H9 (cell line): Measurements from ENCODE around the gene FAM177B. TPM values are rescaled to one million over a fixed set of nuclear protein-coding genes. Genes with fewer than 3 reads are reported as not detected.

Experiments
- DNase-seq: peaks from one replicate; pipeline ENCODE4 v3.0.0-alpha.2; 2017
- H2AFZ ChIP-seq: one replicate; pipeline ENCODE4 v1.6.1; 2013; ENCODE audit warnings: mild to moderate bottlenecking, low read length, control low read depth, moderate library complexity
- H2AK5ac ChIP-seq: 2 replicates; pipeline ENCODE4 v1.6.1; 2013; ENCODE audit warnings: low read length, control low read depth, mixed read lengths; ENCODE audit not compliant: insufficient read length
- H2BK120ac ChIP-seq: one replicate; pipeline ENCODE4 v1.6.1; 2013; ENCODE audit warnings: low read depth, mild to moderate bottlenecking, low read length, control low read depth, inconsistent platforms; ENCODE audit not compliant: poor library complexity, severe bottlenecking
- H2BK12ac ChIP-seq: 2 replicates; pipeline ENCODE4 v1.6.1; 2013; ENCODE audit warnings: low read length, control low read depth, mixed read lengths, low read depth; ENCODE audit not compliant: insufficient read length
- H2BK15ac ChIP-seq: 2 replicates; pipeline ENCODE4 v1.6.1; 2013; ENCODE audit warnings: low read depth, low read length, control low read depth
- H2BK20ac ChIP-seq: one replicate; pipeline ENCODE4 v1.6.1; 2013; ENCODE audit warnings: low read depth, mild to moderate bottlenecking, low read length, control low read depth, inconsistent platforms; ENCODE audit not compliant: poor library complexity, severe bottlenecking
- H2BK5ac ChIP-seq: 2 replicates; pipeline ENCODE4 v1.6.1; 2013; ENCODE audit warnings: low read length, control low read depth, mixed read lengths; ENCODE audit not compliant: insufficient read length
- H3K14ac ChIP-seq: 2 replicates; pipeline ENCODE4 v1.6.1; 2013; ENCODE audit warnings: low read length, control low read depth; ENCODE audit not compliant: insufficient read depth
- H3K18ac ChIP-seq: 2 replicates; pipeline ENCODE4 v1.6.1; 2013; ENCODE audit warnings: low read depth, mild to moderate bottlenecking, mixed read lengths, low read length, control low read depth; ENCODE audit not compliant: insufficient read length
- H3K23ac ChIP-seq: 2 replicates; pipeline ENCODE4 v1.6.1; 2013; ENCODE audit warnings: low read length, control low read depth, mixed read lengths, low read depth; ENCODE audit not compliant: insufficient read length
- H3K23me2 ChIP-seq: 2 replicates; pipeline ENCODE4 v1.6.1; 2013; ENCODE audit warnings: low read depth, mild to moderate bottlenecking, mixed read lengths, low read length, control low read depth; ENCODE audit not compliant: insufficient read length, poor library complexity, severe bottlenecking
- H3K27ac ChIP-seq: 2 replicates; pipeline ENCODE4 v1.5.1; 2013; ENCODE audit warnings: low read length, control low read depth, mixed read lengths, low read depth; ENCODE audit not compliant: insufficient read length
- H3K27me3 ChIP-seq: 2 replicates; pipeline ENCODE4 v1.6.1; 2013; ENCODE audit warnings: low read length, control low read depth, inconsistent platforms; ENCODE audit not compliant: insufficient read depth
- H3K4ac ChIP-seq: 2 replicates; pipeline ENCODE4 v1.6.1; 2013; ENCODE audit warnings: low read depth, mild to moderate bottlenecking, control low read depth, inconsistent platforms, low read length, moderate library complexity
- H3K4me1 ChIP-seq: 2 replicates; pipeline ENCODE4 v1.6.1; 2013; ENCODE audit warnings: low read length, control low read depth, inconsistent platforms; ENCODE audit not compliant: insufficient read depth
- H3K4me2 ChIP-seq: 2 replicates; pipeline ENCODE4 v1.6.1; 2013; ENCODE audit warnings: low read length, control low read depth, mixed read lengths; ENCODE audit not compliant: insufficient read length, insufficient read depth
- H3K56ac ChIP-seq: 2 replicates; pipeline ENCODE4 v1.6.1; 2013; ENCODE audit warnings: low read depth, mild to moderate bottlenecking, mixed read lengths, low read length, control low read depth; ENCODE audit not compliant: insufficient read length
- H3K79me1 ChIP-seq: 2 replicates; pipeline ENCODE4 v1.6.1; 2013; ENCODE audit warnings: low read depth, mild to moderate bottlenecking, moderate library complexity, low read length, control low read depth, inconsistent platforms; ENCODE audit not compliant: insufficient read depth, poor library complexity, severe bottlenecking
- H3K79me2 ChIP-seq: 2 replicates; pipeline ENCODE4 v1.6.1; 2013; ENCODE audit warnings: low read length, control low read depth, inconsistent platforms; ENCODE audit not compliant: insufficient read depth
- H3K9ac ChIP-seq: 2 replicates; pipeline ENCODE4 v1.6.1; 2013; ENCODE audit warnings: low read length, control low read depth, mixed read lengths; ENCODE audit not compliant: insufficient read length; ENCODE audit errors: extremely low read depth
- H3K9me3 ChIP-seq: one replicate; pipeline ENCODE4 v1.6.1; 2013; ENCODE audit warnings: low read depth, low read length, inconsistent platforms; ENCODE audit not compliant: control insufficient read depth
- H3T11ph ChIP-seq: one replicate; pipeline ENCODE4 v1.6.1; 2013; ENCODE audit warnings: mild to moderate bottlenecking, low read length, control low read depth, inconsistent platforms
- H4K20me1 ChIP-seq: one replicate; pipeline ENCODE4 v1.6.1; 2013; ENCODE audit not compliant: control insufficient read depth, insufficient read length, insufficient read depth
- H4K5ac ChIP-seq: 2 replicates; pipeline ENCODE4 v1.6.1; 2013; ENCODE audit warnings: low read depth, mild to moderate bottlenecking, mixed read lengths, low read length, control low read depth; ENCODE audit not compliant: insufficient read length
- H4K8ac ChIP-seq: replicated peaks from 2 replicates; pipeline ENCODE4 v1.6.1; 2013; ENCODE audit warnings: low read length, control low read depth, mixed read lengths, low read depth; ENCODE audit not compliant: insufficient read length
- H4K91ac ChIP-seq: 2 replicates; pipeline ENCODE4 v1.6.1; 2013; ENCODE audit warnings: low read depth, mild to moderate bottlenecking, moderate library complexity, mixed read lengths, low read length, control low read depth; ENCODE audit not compliant: insufficient read length
- H3K27ac Mint-ChIP-seq, 3 experiments: 2 replicates in 2 of 3; 3 replicates in 1 of 3; pipeline ENCODE4 v1.8.0; 2020 to 2021; ENCODE audit warnings: mixed read lengths in 3 of 3, mild to moderate bottlenecking in 1 of 3, moderate library complexity in 1 of 3
- H3K27me3 Mint-ChIP-seq: 2 replicates; pipeline ENCODE4 v1.8.0; 2021; ENCODE audit warnings: low read depth, mild to moderate bottlenecking, moderate library complexity, mixed read lengths
- H3K36me3 Mint-ChIP-seq, 3 experiments: 2 replicates in 2 of 3; 3 replicates in 1 of 3; pipeline ENCODE4 v1.8.0; 2020 to 2021; ENCODE audit warnings: low read depth in 3 of 3, mixed read lengths in 3 of 3; ENCODE audit not compliant: insufficient read depth in 1 of 3
- H3K4me1 Mint-ChIP-seq, 2 experiments: 2 replicates each; pipeline ENCODE4 v1.8.0; 2020; ENCODE audit warnings: mixed read lengths in 2 of 2
- H3K4me3 Mint-ChIP-seq, 2 experiments: 2 replicates in 1 of 2; 3 replicates in 1 of 2; pipeline ENCODE4 v1.8.0; 2020 to 2021; ENCODE audit warnings: mild to moderate bottlenecking in 2 of 2, mixed read lengths in 2 of 2, moderate library complexity in 1 of 2
- H3K9me3 Mint-ChIP-seq, 2 experiments: 2 replicates in 1 of 2; 3 replicates in 1 of 2; pipeline ENCODE4 v1.8.0; 2020; ENCODE audit warnings: mild to moderate bottlenecking in 2 of 2, mixed read lengths in 2 of 2, moderate library complexity in 1 of 2
- CTCF ChIP-seq: fragments of 200-600 bp; sonication (generic); conservative IDR thresholded peaks from 3 replicates; pipeline ENCODE4 v1.8.0; 2021; ENCODE audit warnings: antibody characterized with exemption, mild to moderate bottlenecking
- WGBS: extraction: QIAGEN DNeasy Blood & Tissue Kit; methylation state at CpG from one replicate; pipeline ENCODE4 v1.1.7; 2013; ENCODE audit warnings: missing lambda C conversion rate, low lambda C conversion rate, mixed read lengths; ENCODE audit not compliant: insufficient read length; ENCODE audit errors: extremely low coverage; 5-methylcytosine and 5-hydroxymethylcytosine counted together
- total RNA-seq: library from RNA; stranded (reverse); gene quantifications from 2 replicates; pipeline ENCODE4 v1.2.1, GENCODE V29; 2021

FAM177B gene
- total RNA-seq, 1 experiment from 2014 or later = not detected

- Histone ChIP-seq H3K9ac (no peak overlapping the region), H3K14ac (no peak overlapping the region), H3K4me1 (no peaks in the 10 kb centered on the region), H3K18ac (no peak overlapping the region), H3K79me2 (no peaks in the 10 kb centered on the region), H3K4ac (no peak overlapping the region), H3K4me2 (no peak overlapping the region), H2BK20ac (no peak overlapping the region), H2BK15ac (no peak overlapping the region), H3K56ac (no peak overlapping the region), H4K5ac (no peak overlapping the region), H3K23me2 (no peaks in the 10 kb centered on the region), H4K20me1 (no peaks in the 10 kb centered on the region), H3K27ac (no peak overlapping the region), H4K8ac (no peak overlapping the region), H4K91ac (no peak overlapping the region), H3K79me1 (no peaks in the 10 kb centered on the region), H3K27me3 (no peaks in the 10 kb centered on the region), H3K9me3 (no peaks in the 10 kb centered on the region), H2BK120ac (no peak overlapping the region), H2AFZ (no peak overlapping the region), H3T11ph (no peak overlapping the region), H2BK12ac (no peak overlapping the region), H2AK5ac (no peak overlapping the region), H2BK5ac (no peak overlapping the region), H3K23ac (no peak overlapping the region)
- no CpG with 5 or more reads among the region's 2 CpGs for WGBS
- Mint-ChIP-seq H3K27ac (no peak overlapping the region), H3K36me3 (no peaks in the 10 kb centered on the region), H3K9me3 (no peaks in the 10 kb centered on the region; a peak in 1 of 5 replicates), H3K4me1 (no peaks in the 10 kb centered on the region), H3K4me3 (no peak overlapping the region), H3K27me3 (peaks cover 19% of the 10 kb centered on the region)
- no peak for DNase-seq
- TF ChIP-seq CTCF = no peak
Measured at GRCh38 chr1:222785529-222785928, 48.5 kb downstream of the FAM177B start.
